GM19468 (cell line): ENCODE data around the gene ODC1.
A peak's percentile ranks its signal among the peaks of the same experiment; 100 is the strongest.
"Not testable (repeated sequence)": the region's sequence is repeated elsewhere in the genome, so short reads cannot be mapped to it uniquely, and the experiment has no call there.

Experiments
- ATAC-seq: cut with Tn5 transposase; IDR thresholded peaks from one replicate; pipeline ENCODE4 v1.9.1; 2021; ENCODE audit warnings: mild to moderate bottlenecking, moderate library complexity, moderate number of reproducible peaks; ENCODE audit not compliant: unreplicated experiment; ENCODE audit errors: extremely low read depth

The ODC1 gene

DNA sequence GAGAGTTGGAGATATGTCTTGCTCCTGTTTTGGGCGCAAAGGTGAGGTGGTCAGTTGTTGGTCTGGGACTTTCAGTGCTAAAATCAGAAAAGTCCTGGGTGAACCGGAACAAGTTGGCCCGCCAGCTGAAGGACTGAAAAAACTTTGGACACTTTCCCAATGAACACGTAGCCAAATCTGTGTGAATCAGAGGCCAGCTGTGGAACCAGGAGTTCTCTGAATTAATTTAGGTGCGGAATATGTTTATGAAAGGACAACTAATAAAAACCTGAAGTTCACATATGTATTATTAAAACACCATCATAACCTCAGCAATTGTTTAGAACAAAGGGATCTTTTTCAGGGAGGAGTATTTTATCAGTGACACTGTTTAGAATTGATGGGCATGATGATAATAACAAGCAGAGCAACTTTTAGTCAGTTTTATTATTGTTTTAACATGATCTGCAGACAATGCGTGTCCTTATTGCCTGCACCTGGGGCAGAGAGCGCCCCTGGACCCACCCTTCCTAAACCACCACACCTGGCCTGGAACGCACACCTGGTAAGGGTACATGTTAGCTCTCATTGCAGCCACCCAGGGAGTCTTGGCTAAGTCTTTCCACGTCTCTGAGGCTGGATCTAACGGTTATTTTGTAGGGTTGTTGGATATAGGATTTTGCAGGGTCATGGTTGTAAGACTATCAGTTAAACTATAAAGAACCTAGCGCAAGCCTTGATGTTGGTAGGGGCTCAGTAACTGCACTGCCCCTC lies 9.9 kb upstream of the ODC1 start:
- no peak for ATAC-seq

DNA sequence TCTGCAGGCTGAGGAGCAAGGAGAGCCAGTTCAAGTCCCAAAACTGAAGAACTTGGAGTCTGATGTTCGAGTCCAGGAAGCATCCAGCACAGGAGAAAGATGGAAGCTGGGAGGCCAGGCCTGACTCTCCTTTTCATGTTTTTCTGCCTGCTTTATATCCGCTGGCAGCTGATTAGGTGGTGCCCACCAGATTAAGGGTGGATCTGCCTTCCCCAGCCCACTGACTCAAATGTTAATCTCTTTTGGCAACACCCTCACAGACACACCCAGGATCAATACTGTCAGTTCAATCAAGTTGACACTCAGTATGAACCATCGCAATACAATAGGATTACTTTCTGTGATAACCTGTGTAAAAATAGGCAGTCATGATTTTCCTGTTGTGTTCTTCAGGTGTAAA lies 9.1 kb upstream of the ODC1 start:
- not testable (repeated sequence) for ATAC-seq

DNA sequence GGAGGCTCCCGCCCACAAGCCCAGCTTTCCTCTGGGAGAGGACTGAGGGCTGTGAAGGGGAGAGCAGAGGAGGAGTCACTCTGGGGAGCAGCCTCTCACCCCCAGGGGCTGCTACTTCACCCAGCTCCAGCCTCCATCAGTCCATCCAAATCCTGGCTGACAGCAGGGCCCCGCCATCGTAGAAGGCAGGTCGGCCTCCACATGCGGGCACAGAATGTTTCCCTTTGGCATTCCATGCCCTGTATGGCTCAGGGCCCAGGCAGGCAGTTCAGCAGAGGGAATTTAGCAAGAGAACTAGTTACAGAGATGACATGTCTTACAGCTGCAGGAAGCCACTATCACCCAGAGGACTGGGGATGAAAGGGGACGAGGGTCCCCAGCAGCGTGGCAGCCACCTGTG lies 6.4 kb upstream of the ODC1 start:
- no peak for ATAC-seq

DNA sequence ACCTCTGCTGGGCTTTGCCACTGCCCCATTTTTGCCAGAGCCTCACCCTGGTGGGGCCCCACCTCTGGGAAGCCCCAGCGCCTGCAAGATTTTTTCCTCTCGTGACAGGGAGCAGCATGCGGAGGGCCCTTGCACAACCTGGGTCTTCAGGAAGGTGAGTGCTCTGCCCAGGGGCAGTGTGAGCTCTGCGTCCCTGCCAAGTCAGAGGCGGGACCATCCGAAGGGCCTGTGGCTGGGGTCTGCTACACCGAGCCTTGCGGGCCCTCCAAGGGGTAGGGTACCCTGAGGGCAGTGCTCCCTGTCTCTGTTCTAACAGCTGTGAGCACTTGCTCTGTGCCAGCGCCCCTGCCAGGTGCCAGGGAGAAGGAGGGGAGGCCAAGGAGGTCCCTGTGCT lies 5.8 kb upstream of the ODC1 start:
- no peak for ATAC-seq

DNA sequence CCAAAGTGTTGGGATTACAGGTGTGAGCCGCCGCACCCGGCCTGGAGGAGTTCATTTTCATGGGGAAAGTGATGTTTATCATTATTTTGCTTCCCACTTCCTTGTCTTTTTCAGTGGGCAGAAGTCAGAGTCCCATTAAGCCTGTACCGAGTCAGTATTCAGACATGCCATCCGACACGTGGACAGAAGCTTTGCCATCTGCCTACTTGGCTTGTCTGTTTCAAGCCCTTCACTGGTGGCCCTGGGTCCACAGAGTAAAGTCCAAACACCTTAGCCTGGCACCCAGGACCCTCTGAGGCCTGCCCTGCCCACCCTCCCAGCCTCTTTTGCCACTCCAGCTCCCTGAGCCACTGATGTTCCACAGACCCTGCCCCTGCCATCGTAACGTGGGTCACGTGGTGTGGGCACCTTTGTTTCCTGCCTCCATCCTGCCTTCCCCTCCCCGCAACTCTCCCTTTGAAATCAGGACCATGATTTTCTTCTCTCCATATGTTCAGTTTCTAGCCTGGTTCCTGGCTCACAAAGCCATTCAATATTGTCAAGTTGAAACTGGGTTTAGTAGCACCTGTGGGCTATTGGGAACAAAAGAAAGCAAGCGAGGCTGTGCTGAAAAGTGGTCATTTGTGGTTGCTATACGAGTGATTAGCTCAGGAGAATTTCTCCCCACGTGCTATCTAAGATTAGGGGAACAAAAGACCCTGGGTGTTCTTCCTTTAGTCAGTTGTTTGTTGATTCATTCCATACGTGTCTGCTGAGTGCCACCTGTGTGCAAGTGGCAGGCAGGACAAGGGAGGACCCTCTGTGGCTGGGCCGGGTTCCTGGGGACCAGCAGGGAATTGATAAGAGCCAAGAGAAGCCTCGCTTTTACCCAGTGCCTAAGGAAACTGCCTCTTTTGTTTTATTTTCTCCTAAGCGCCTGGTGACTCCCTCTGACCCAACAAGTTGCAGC lies 5.1 kb upstream of the ODC1 start:
- ATAC-seq: no peak

DNA sequence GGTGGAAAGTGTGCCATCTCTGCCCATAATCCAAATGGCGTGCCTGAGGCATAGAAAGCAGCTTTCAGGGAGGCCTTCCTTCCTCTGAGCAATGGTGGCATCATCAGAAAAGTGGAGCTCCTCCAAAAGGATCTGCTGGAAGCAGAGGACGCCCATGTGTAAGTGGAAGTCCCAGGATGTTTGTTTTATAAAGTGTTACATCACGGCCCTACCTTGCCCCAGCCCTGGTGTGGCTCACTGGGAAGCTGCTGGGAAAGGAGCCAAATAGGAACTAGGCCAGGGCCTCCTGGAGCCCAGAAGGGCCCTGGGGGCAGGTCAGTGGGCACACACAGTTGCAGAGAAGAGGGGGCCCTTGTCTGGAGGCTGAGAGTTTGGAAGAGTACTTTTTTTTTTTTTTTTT lies 4.2 kb upstream of the ODC1 start:
- no peak for ATAC-seq

DNA sequence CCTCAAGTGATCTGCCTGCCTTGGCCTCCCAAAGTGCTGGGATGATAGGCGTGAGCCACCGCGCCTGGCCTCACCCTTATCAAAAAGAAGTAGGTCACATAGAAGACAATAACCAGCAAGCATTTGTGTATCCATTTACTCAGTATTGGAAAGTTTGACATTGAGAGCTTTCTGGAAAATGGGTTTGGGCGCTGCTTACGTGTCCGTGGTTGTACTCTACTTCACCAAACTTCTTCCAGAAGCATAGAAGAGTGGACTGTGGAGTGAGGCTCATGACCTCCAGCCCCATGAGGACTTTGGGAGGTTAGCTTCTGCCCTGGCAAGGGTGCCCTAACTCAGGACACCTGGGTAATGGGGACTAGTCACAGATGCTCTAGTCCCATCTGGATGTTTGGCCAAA lies 3.7 kb upstream of the ODC1 start:
- ATAC-seq: no peak

DNA sequence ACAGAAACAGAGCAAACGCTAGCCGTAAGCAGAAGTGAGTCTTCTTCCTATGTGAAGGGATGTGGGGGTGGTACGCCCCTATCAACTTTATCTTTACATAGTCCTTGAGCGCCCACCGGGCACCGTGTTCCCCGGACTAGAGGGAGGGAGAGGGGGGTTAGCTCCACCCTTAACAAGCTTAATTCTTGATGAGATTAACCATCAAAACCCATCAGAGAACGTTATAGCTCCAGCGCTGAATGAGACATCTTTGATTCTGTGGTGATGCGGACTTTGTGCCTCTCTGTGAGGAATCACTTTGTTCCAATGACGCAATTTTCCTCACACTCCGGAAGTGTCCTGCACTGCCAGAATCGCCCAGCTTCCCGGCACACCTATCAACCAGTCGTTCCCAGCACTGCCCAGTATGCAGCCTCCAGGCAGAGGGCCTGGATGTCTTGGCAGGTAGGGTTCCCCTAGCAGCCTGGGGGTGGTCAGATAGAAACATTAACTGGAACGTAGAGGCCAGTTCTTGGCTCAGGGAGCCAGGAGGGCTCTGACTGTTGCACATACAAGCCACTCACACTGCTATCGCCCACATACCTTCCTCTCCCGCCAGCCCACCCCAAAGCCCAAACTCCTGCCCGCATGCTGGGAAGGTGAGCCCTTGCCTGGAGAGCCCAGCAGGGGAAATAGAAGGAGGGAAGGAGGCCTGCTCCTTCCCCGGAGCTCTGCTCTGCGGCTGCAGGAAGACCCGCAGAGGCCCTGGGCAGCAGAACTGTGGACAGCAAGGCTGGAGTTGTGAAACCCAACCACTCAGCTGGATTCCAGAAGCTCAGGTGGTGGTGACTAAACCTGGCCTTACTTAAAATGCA lies 1.9 kb upstream of the ODC1 start:
- no peak for ATAC-seq

DNA sequence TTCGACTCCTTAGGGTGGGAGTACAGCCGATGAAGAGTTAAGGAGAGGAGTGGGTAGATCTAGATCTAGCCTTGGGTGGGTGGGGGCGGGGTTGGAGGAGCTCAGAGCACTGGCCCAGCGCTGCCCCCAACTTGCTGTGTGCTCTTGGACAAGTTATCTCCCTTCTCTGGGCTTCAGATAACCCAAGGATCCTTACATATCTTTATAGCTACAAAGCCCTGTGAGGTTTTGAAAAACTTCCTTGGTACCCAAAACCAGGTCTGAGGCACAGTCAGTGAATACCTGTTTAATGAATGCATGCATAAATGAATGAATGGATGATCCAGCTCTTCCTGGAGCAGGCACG lies 1.3 kb upstream of the ODC1 start:
- no peak for ATAC-seq

DNA sequence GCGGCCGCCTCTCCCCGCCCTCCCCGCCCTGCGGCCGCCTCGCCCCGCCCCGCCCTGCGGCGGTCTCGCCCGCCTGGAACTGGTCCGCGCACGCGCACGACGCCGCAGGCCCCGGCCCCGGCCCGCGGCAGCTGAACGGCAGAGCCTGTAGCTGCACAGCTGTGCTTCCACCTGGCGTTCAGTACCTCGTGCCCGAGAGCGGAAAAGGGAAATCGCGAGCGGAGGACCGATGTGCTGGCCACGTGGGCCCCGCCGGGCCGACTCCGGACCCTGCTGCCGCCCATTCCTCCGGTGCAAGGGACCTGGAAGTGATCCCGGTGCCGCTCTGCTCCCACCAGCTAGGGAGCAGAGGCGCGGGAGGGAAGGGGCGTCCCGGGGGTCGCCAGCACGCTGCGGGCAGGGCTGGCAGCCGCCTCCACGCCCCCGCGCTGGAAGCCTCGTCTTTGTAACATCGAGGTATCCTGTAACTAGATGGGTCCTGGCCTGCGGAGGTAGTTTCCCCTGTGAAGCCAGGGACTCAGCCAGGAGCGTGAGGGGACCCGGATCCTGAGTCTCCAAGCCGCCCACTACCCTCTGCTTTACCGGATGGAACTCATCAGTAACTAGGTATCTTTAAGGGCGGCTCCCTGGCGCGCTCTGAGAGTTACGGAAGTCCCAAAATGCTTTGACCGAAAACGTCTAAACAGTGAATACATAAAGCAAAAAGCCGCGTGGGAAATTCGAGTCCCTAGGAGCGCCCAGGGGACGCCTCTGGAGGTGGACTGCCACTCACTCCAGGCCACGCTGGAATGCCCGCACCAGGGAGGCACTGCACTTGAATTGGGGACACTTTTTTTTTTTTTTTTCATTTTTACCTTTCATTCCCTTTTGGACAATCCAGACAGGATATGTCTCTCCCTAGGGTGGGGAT lies 704 bp upstream of the ODC1 start:
- ATAC-seq: peak; percentile 29

DNA sequence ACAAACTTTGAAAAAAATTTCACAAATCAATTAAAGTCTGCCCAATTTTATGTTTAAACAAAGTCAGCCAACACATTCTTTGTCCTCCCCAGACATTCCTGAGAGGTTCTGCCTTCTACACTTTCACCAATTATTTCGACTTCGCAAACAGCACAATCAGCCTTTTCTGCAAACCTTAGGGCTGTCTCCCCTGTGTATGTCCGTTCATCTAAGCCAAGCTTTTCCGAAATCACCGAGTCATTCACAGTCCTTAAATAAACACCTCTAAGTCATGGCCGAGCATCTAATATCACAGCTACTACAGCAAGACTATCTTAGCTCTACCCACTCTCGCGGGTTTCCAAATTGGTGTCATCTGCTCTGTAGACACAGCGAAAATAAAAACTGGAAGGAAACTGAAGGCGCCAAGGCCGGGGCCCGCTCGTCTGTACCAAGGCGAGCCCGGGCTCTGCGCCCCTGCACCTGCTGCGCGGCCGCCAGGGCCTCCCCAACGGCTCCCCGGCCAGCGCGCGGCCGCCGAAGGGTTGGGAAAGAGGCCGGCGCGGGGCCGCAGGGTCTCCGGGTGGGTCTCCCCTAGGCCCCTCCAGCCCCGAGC lies 730 bp downstream of the ODC1 start:
- ATAC-seq: peak; percentile 5

DNA sequence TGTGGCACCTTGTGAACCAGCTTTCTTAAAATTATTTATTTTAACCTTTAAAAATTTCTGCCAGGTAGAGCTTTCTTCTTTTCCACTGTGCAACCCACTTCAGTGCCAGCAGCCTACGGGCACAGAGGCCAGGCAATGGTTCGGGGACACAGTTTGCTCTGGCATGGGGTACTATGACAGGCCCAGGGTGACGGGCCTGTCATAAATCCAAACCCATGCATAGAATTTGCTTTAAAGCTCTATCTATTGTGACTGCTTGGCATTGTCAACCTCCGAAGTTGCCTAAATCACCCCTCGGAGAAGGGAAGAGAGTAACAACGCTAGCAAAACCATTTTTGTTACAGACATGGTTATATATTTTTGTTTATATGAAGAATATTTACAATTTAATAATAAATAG lies 1.5 kb downstream of the ODC1 start:
- ATAC-seq: no peak

DNA sequence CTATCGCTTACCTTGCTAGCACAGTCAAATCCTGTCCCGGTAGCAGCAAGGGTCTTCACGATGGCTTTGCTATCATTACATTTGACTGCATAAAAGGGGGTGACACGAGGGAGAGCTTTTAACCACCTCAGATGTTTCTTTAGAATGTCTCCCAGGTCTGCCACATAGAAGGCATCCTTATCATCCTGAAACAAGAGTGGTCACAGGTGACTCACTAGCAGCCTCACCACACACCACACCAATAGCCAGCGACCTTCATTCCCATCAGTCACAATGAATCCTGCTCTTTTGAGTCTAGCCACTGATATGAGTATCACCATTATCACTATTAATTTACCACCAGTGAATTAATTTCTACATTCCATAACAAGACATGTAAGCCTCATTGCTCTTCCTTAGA lies 3.7 kb downstream of the ODC1 start:
- no peak for ATAC-seq

DNA sequence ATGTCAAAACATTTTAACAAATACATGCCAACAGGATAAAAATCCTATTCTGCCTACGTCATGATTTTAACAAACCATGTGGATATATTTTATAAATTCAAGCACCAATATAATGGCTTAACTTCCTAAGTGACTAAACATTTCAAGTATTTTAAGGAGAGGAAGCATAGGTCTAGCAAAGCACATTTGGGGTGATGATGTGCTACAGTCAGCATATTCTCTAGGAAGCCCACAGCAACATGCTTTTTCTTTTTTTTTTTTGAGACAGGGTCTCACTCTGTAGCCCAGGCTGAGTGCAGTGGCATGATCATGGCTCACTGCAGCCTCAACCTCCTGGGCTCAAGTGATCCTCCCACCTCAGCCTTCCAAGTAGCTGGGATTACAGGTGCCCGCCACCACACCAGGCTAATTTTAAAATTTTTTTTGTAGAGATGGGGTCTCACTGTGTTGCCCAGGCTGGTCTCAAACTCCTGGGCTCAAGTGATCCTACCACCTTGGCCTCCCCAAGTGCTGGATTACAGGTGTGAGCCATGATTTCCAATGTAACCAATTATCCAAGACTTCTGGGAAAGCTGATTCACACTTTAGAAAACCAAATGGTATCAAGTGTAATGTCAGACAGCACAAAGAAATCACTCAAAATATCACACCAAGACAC lies 5.5 kb downstream of the ODC1 start:
- not testable (repeated sequence) for ATAC-seq

DNA sequence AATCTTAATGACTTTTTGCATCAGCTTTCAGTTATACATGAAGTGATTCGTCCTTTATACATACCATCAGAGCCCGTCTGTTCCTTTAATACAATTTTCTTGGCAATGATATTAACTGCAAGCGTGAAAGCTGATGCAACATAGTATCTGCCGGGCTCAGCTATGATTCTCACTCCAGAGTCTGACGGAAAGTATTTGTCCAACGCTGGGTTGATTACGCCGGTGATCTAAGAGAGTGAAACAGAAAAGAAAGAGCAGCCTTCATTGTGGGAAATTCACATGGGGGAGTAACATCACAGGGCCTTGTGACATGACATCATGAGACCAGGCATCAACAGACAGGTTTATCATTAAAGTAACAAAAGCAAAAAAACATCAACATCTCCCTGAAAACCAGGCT lies 6.2 kb downstream of the ODC1 start:
- ATAC-seq: no peak

DNA sequence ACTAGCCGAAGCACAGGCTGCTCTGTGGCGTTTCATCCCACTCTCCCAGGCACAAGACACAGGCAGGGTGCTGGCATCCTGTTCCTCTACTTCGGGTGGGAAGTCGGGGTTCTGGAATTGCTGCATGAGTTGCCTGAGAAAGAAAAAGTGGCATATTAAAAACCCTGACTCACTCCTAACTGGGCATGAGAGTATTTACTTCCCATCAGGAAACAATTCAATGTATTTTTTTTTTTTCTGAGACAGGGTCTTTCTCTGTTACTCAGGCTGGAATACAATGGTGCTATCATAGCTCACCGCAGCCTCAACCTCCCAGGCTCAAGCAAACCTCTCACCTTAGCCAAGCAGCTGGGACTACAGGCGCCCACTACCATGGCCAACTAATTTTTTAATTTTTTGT lies 7.4 kb downstream of the ODC1 start:
- ATAC-seq: no peak

DNA sequence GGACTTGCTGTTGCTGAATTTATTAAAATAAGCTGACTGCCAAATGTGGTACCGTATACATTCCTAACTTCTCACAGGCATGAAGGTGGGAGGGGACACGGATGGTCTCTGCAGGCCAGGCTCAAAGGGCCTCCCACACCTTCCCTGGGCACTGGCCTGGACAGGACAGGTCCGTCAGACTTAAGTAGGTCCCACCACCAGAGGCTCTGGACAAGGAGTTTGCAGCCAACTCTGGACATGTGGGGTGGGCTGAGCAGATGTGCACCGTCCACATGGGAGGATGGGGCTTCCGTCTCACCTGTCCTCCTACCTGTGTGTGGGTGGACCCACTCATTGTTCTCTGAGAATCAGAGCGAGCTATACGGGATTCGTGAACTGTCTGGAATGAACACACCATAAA lies 8.2 kb downstream of the ODC1 start:
- no peak for ATAC-seq

DNA sequence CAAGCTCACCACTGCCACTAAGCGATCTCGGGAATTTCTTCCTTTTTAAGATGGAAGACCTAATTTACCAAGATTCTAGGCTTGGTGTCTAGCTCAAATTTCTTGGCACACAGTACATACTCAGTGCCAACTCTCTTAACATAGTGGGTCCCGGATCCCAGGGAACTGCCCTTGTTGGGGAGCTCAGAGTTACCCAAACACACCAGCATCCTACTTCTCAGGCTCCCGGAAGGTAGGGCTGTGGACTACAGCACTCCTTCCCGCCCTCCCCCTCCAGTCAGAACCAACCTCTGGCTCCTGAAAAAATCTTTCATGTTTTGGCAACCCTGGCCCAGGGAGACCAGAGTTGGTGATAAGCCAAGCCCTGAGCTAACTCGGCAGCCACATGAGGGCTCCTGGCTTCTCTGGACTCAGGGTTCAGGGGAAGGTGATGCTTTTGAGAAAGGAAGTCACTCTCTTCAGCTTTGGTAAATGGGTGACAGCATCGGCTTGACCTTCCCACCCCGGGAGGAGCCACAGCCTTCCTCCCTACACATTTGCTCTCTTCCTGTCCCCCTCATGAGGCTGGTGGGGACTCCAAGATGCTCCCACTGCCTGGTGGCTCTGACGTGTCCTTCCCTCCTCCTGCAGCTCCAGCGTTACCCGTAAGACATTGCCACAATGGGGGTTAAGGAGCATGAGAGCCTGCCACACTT lies 8.8 kb downstream of the ODC1 start:
- no peak for ATAC-seq
